Osteoblast (primary cell): Measurements from ENCODE around the gene CHST2. TPM values are rescaled to one million over a fixed set of nuclear protein-coding genes. Genes with fewer than 3 reads are reported as not detected.

Experiments
- DNase-seq: peaks from one replicate; pipeline ENCODE4 v3.0.0; 2011; ENCODE audit warnings: low spot score, mixed read lengths; ENCODE audit not compliant: insufficient read length; ENCODE audit errors: missing footprints
- H2AFZ ChIP-seq: 2 replicates; pipeline ENCODE4 v1.6.0; 2011; ENCODE audit warnings: mild to moderate bottlenecking, low read length
- H3K27ac ChIP-seq: 2 replicates; pipeline ENCODE4 v1.5.1; 2011; ENCODE audit warnings: mild to moderate bottlenecking, low read depth, low read length, moderate library complexity
- H3K27me3 ChIP-seq: 2 replicates; pipeline ENCODE4 v1.6.0; 2012; ENCODE audit warnings: mild to moderate bottlenecking, control low read depth, inconsistent platforms, low read length, moderate library complexity; ENCODE audit not compliant: insufficient read depth
- H3K36me3 ChIP-seq: 2 replicates; pipeline ENCODE4 v1.5.1; 2011; ENCODE audit warnings: mild to moderate bottlenecking, low read length, control low read depth, moderate library complexity; ENCODE audit not compliant: insufficient read depth
- H3K4me1 ChIP-seq: 2 replicates; pipeline ENCODE4 v1.5.1; 2011; ENCODE audit warnings: mild to moderate bottlenecking, low read length, control low read depth, moderate library complexity; ENCODE audit not compliant: insufficient read depth
- H3K4me2 ChIP-seq: 2 replicates; pipeline ENCODE4 v1.6.0; 2011; ENCODE audit warnings: mild to moderate bottlenecking, low read length; ENCODE audit not compliant: insufficient read depth
- H3K4me3 ChIP-seq: fragments of 200-600 bp; sonication (generic); 3 replicates; pipeline ENCODE4 v1.5.1; 2012; ENCODE audit warnings: mild to moderate bottlenecking, low read length, inconsistent platforms; ENCODE audit not compliant: insufficient read depth
- H3K79me2 ChIP-seq: 2 replicates; pipeline ENCODE4 v1.6.0; 2012; ENCODE audit warnings: mild to moderate bottlenecking, low read length, control low read depth, inconsistent platforms; ENCODE audit not compliant: insufficient read depth
- H3K9me3 ChIP-seq: 2 replicates; pipeline ENCODE4 v1.5.1; 2011; ENCODE audit warnings: low read depth, low read length, control low read depth
- H4K20me1 ChIP-seq: 2 replicates; pipeline ENCODE4 v1.6.0; 2012; ENCODE audit warnings: mild to moderate bottlenecking, low read length, control low read depth; ENCODE audit not compliant: insufficient read depth
- CTCF ChIP-seq: IDR thresholded peaks from 2 replicates; pipeline ENCODE4 v1.5.1; 2011; ENCODE audit warnings: mild to moderate bottlenecking, low read depth, low read length, moderate library complexity; ENCODE audit errors: extremely low read depth
- total RNA-seq: library from RNA; depleted of rRNA; stranded (reverse); fragments of >200 nt; gene quantifications from 2 replicates; pipeline ENCODE4 v1.2.3, GENCODE V29; 2012

The CHST2 gene
- total RNA-seq, 1 donor, result 13.8 TPM

- no peak for TF ChIP-seq CTCF
- Histone ChIP-seq H3K4me1 (no peaks in the 10 kb centered on the region), H3K36me3 (no peaks in the 10 kb centered on the region), H3K27me3 (peaks cover 4% of the 10 kb centered on the region), H3K4me2 (peak overlapping the region; percentile 84), H3K79me2 (peaks cover 2% of the 10 kb centered on the region), H3K9me3 (no peaks in the 10 kb centered on the region), H3K27ac (no peak overlapping the region), H2AFZ (peak overlapping the region; percentile 76), H4K20me1 (no peaks in the 10 kb centered on the region), H3K4me3 (peak overlapping the region; percentile 91)
- DNase-seq, result peak; percentile 93
These were observed 1.2 kb downstream of the CHST2 start for GRCh38 chr3:143120716-143121240.

GRCh38 chr3:143121241-143122088 is 1.9 kb downstream of the CHST2 start:
- Histone ChIP-seq H3K36me3 (no peaks in the 10 kb centered on the region), H3K4me1 (no peaks in the 10 kb centered on the region), H3K27me3 (peaks cover 4% of the 10 kb centered on the region), H3K27ac (no peak overlapping the region), H3K79me2 (peaks cover 2% of the 10 kb centered on the region), H3K9me3 (no peaks in the 10 kb centered on the region), H3K4me3 (peak overlapping the region; percentile 91), H2AFZ (peak overlapping the region; percentile 76), H3K4me2 (peak overlapping the region; percentile 84), H4K20me1 (no peaks in the 10 kb centered on the region)
- DNase-seq, result peak; percentile 93
- peak; percentile 53 for TF ChIP-seq CTCF

GRCh38 chr3:143122089-143122430 is 2.5 kb downstream of the CHST2 start:
- Histone ChIP-seq H3K9me3 (no peaks in the 10 kb centered on the region), H4K20me1 (no peaks in the 10 kb centered on the region), H3K4me1 (no peaks in the 10 kb centered on the region), H2AFZ (no peak overlapping the region), H3K36me3 (no peaks in the 10 kb centered on the region), H3K27ac (no peak overlapping the region), H3K4me2 (no peak overlapping the region), H3K4me3 (no peak overlapping the region), H3K27me3 (peaks cover 4% of the 10 kb centered on the region), H3K79me2 (peaks cover 2% of the 10 kb centered on the region)
- no peak for TF ChIP-seq CTCF
- DNase-seq, result no peak

GRCh38 chr3:143122608-143123352 is 3.2 kb downstream of the CHST2 start:
- Histone ChIP-seq H3K4me3 (no peak overlapping the region), H3K4me1 (no peaks in the 10 kb centered on the region), H3K27me3 (peaks cover 4% of the 10 kb centered on the region), H3K9me3 (no peaks in the 10 kb centered on the region), H3K4me2 (no peak overlapping the region), H3K36me3 (no peaks in the 10 kb centered on the region), H3K79me2 (peaks cover 2% of the 10 kb centered on the region), H4K20me1 (no peaks in the 10 kb centered on the region), H3K27ac (no peak overlapping the region), H2AFZ (no peak overlapping the region)
- no peak for DNase-seq
- TF ChIP-seq CTCF, result no peak
